ENCODE results near the gene OR7A10. TPM values are rescaled to one million over a fixed set of nuclear protein-coding genes. Genes with fewer than 3 reads are reported as not detected.

OR7A10 gene
- polyA plus RNA-seq, 3 donors = not detected

GRCh38 chr19:14843578-14843977 lies 5.1 kb downstream of the OR7A10 start:
- no peaks in the 10 kb centered on the region for H3K4me1 ChIP-seq (ENCODE audit: control insufficient read depth in 1 of 2, insufficient read depth in 2 of 2, low read length in 2 of 2)
- H4K20me1 ChIP-seq (ENCODE audit: insufficient read depth, low read length) = no peaks in the 10 kb centered on the region
- H3K4me1 Mint-ChIP-seq = no peaks in the 10 kb centered on the region
- peaks cover 2 to 4% (median 2%) of the 10 kb centered on the region in 3 donors for H3K27me3 Mint-ChIP-seq (ENCODE audit: low read depth in 3 of 3)
- TF ChIP-seq, protein P1, sequence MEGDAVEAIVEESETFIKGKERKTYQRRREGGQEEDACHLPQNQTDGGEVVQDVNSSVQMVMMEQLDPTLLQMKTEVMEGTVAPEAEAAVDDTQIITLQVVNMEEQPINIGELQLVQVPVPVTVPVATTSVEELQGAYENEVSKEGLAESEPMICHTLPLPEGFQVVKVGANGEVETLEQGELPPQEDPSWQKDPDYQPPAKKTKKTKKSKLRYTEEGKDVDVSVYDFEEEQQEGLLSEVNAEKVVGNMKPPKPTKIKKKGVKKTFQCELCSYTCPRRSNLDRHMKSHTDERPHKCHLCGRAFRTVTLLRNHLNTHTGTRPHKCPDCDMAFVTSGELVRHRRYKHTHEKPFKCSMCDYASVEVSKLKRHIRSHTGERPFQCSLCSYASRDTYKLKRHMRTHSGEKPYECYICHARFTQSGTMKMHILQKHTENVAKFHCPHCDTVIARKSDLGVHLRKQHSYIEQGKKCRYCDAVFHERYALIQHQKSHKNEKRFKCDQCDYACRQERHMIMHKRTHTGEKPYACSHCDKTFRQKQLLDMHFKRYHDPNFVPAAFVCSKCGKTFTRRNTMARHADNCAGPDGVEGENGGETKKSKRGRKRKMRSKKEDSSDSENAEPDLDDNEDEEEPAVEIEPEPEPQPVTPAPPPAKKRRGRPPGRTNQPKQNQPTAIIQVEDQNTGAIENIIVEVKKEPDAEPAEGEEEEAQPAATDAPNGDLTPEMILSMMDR (IDR thresholded peaks at IDR 0.05) = no peak
- no peaks in the 10 kb centered on the region for H3K79me2 ChIP-seq (ENCODE audit: insufficient read depth, low read length)
- H3K4me3 Mint-ChIP-seq = no peak overlapping the region
- no peak overlapping the region for H3K27ac ChIP-seq (ENCODE audit: low read depth in 1 of 2, low read length in 2 of 2)
- H3K27me3 ChIP-seq (ENCODE audit: control insufficient read depth in 2 of 2, insufficient read depth in 2 of 2, low read length in 2 of 2) = no peaks in the 10 kb centered on the region
- peaks cover 0 to 7% (median 4%) of the 10 kb centered on the region in 7 donors for H3K9me3 Mint-ChIP-seq
- H3K36me3 Mint-ChIP-seq = no peaks in the 10 kb centered on the region
- no peak for DNase-seq
- no peak overlapping the region for H3K4me3 ChIP-seq (replicated peaks in 1 of 3; ENCODE audit: low read depth in 2 of 3, low read length in 3 of 3)
- no peak overlapping the region for H2AFZ ChIP-seq (ENCODE audit: insufficient read depth, low read depth, low read length, poor library complexity, severe bottlenecking)
- intact Hi-C loops (cut with micrococcal nuclease) = no loop called here
- no peak overlapping the region for H3K9ac ChIP-seq (ENCODE audit: insufficient read depth, low read length, poor library complexity, severe bottlenecking)
- no CpG with 5 or more reads among the region's 6 CpGs for WGBS (ENCODE audit: insufficient coverage)
- H3K36me3 ChIP-seq (replicated peaks in 1 of 2; ENCODE audit: control insufficient read depth in 1 of 2, insufficient read depth in 2 of 2, low read length in 2 of 2) = no peaks in the 10 kb centered on the region
- no peaks in the 10 kb centered on the region for H3K9me3 ChIP-seq (replicated peaks in 1 of 2; ENCODE audit: control insufficient read depth in 1 of 2, insufficient read depth in 1 of 2, low read length in 2 of 2)
- no peak overlapping the region for H3K4me2 ChIP-seq (replicated peaks; ENCODE audit: extremely low read depth, low read length, poor library complexity, severe bottlenecking)
- no peak overlapping the region for H3K27ac Mint-ChIP-seq

GRCh38 chr19:14843169-14843568 lies 5.6 kb downstream of the OR7A10 start:
- H3K4me1 Mint-ChIP-seq = no peaks in the 10 kb centered on the region
- peaks cover 2 to 4% (median 4%) of the 10 kb centered on the region in 3 donors for H3K27me3 Mint-ChIP-seq (ENCODE audit: low read depth in 3 of 3)
- Histone ChIP-seq H3K4me3 (replicated peaks in 1 of 3; ENCODE audit: low read depth in 2 of 3, low read length in 3 of 3) (no peak overlapping the region), H2AFZ (ENCODE audit: insufficient read depth, low read depth, low read length, poor library complexity, severe bottlenecking) (no peak overlapping the region), H3K36me3 (replicated peaks in 1 of 2; ENCODE audit: control insufficient read depth in 1 of 2, insufficient read depth in 2 of 2, low read length in 2 of 2) (no peaks in the 10 kb centered on the region), H3K27ac (ENCODE audit: low read depth in 1 of 2, low read length in 2 of 2) (no peak overlapping the region), H3K4me2 (replicated peaks; ENCODE audit: extremely low read depth, low read length, poor library complexity, severe bottlenecking) (no peak overlapping the region), H3K9me3 (replicated peaks in 1 of 2; ENCODE audit: control insufficient read depth in 1 of 2, insufficient read depth in 1 of 2, low read length in 2 of 2) (no peaks in the 10 kb centered on the region), H3K79me2 (ENCODE audit: insufficient read depth, low read length) (no peaks in the 10 kb centered on the region), H4K20me1 (ENCODE audit: insufficient read depth, low read length) (no peaks in the 10 kb centered on the region), H3K4me1 (ENCODE audit: control insufficient read depth in 1 of 2, insufficient read depth in 2 of 2, low read length in 2 of 2) (no peaks in the 10 kb centered on the region), H3K9ac (ENCODE audit: insufficient read depth, low read length, poor library complexity, severe bottlenecking) (no peak overlapping the region), H3K27me3 (ENCODE audit: control insufficient read depth in 2 of 2, insufficient read depth in 2 of 2, low read length in 2 of 2) (no peaks in the 10 kb centered on the region)
- H3K4me3 Mint-ChIP-seq = no peak overlapping the region
- intact Hi-C loops (cut with micrococcal nuclease) = no loop called here
- H3K9me3 Mint-ChIP-seq = peaks cover 0 to 7% (median 4%) of the 10 kb centered on the region in 7 donors
- H3K36me3 Mint-ChIP-seq = no peaks in the 10 kb centered on the region
- TF ChIP-seq, protein P1 (IDR thresholded peaks at IDR 0.05) = no peak
- no peak for DNase-seq
- WGBS (ENCODE audit: insufficient coverage) = no CpG with 5 or more reads among the region's 2 CpGs
- H3K27ac Mint-ChIP-seq = no peak overlapping the region
